Chondrocyte (in vitro differentiated cells): ENCODE data around the gene NTMT2. TPM values are rescaled to one million over a fixed set of nuclear protein-coding genes. Genes with fewer than 3 reads are reported as not detected.
"Not testable (repeated sequence)": the region's sequence is repeated elsewhere in the genome, so short reads cannot be mapped to it uniquely, and the experiment has no call there.

Source experiments
- DNase-seq: peaks from one replicate; pipeline ENCODE4 v3.0.0; 2021; ENCODE audit warnings: mixed read lengths, low spot score
- H3K27ac Mint-ChIP-seq: one replicate; pipeline ENCODE4 v1.8.0; 2021; ENCODE audit warnings: mild to moderate bottlenecking, moderate library complexity, mixed read lengths; ENCODE audit not compliant: unreplicated experiment
- H3K27me3 Mint-ChIP-seq: 2 replicates; pipeline ENCODE4 v1.8.0; 2021; ENCODE audit warnings: low read depth, mixed read lengths
- H3K36me3 Mint-ChIP-seq: 2 replicates; pipeline ENCODE4 v1.8.0; 2021; ENCODE audit warnings: low read depth, mixed read lengths
- H3K4me1 Mint-ChIP-seq: 2 replicates; pipeline ENCODE4 v1.8.0; 2021; ENCODE audit warnings: low read depth, mild to moderate bottlenecking, mixed read lengths
- H3K4me3 Mint-ChIP-seq: one replicate; pipeline ENCODE4 v1.8.0; 2021; ENCODE audit warnings: mild to moderate bottlenecking, moderate library complexity, mixed read lengths; ENCODE audit not compliant: unreplicated experiment
- H3K9me3 Mint-ChIP-seq: 2 replicates; pipeline ENCODE4 v1.8.0; 2021; ENCODE audit warnings: low read depth, mixed read lengths
- long read RNA-seq: library from polyadenylated mRNA; stranded (forward); transcript quantifications from one replicate; pipeline ENCODE4 v2.0.0, GENCODE V29; 2021
- total RNA-seq: library from RNA; stranded (reverse); gene quantifications from 3 replicates; pipeline ENCODE4 v1.2.1, GENCODE V29; 2021
- TF ChIP-seq, protein P1 (sequence below): fragments of 200-600 bp; sonication (generic); IDR thresholded peaks from 2 replicates; pipeline ENCODE4 v1.5.0; 2021; ENCODE audit warnings: antibody characterized with exemption, mild to moderate bottlenecking, moderate library complexity

NTMT2 gene
- not detected in 3 replicates for total RNA-seq
- long read RNA-seq, result 0 reads

DNA sequence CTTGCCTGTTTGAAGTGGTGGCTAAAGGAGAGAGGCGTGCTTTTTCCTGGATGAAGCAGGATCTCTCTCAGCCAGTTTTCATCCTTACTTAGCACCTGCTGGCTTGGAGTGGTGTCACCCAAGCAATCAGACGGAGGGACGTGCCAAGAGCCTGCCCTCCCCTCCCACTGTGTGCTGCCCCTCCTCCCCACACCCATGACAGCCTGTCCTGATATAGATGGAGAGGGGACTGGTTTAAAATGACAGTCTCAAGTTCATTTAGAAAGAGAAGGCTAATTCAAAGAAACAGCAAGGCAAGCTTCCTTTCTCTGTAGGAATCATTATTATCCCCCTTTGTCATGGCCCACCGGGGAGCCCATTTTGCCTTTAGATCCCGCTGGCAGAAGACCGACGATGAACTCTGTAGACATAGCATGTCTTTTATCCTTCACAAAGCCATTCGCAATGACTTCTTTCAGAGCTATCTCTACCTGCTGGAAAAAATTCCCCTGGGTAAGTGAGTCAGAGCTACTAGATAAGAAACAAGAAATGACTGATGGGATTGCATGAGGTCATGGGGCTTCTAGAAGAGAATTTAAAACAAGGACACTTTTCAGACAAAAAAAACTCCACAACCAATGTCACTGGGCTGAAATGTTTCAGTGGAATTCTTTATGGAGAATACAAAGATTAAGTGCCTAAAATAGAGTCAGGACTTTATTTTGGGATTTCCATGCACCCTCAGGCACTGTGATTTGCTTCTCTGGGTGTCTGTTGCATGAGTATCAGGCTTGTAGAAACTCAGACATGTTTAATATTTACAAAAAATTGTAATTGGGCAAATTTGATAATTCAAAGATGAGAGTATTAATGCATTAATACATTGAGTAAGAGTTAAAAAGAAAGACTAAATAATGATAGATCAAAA is at the start of gene NTMT2:
NTMT2 (plus strand) TSS at position 190 of the 907 bp plus-strand sequence; CDS start at position 339, 149 bp downstream.
- no peak for DNase-seq
- no peaks in the 10 kb centered on the region for H3K36me3 Mint-ChIP-seq
- H3K4me3 Mint-ChIP-seq, result no peak within 1 kb of the TSS
- H3K9me3 Mint-ChIP-seq, result peaks cover 10% of the 10 kb centered on the region
- no peak within 1 kb of the TSS for H3K27ac Mint-ChIP-seq
- TF ChIP-seq, protein P1, sequence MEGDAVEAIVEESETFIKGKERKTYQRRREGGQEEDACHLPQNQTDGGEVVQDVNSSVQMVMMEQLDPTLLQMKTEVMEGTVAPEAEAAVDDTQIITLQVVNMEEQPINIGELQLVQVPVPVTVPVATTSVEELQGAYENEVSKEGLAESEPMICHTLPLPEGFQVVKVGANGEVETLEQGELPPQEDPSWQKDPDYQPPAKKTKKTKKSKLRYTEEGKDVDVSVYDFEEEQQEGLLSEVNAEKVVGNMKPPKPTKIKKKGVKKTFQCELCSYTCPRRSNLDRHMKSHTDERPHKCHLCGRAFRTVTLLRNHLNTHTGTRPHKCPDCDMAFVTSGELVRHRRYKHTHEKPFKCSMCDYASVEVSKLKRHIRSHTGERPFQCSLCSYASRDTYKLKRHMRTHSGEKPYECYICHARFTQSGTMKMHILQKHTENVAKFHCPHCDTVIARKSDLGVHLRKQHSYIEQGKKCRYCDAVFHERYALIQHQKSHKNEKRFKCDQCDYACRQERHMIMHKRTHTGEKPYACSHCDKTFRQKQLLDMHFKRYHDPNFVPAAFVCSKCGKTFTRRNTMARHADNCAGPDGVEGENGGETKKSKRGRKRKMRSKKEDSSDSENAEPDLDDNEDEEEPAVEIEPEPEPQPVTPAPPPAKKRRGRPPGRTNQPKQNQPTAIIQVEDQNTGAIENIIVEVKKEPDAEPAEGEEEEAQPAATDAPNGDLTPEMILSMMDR, result no peak
- no peaks in the 10 kb centered on the region for H3K27me3 Mint-ChIP-seq
- H3K4me1 Mint-ChIP-seq, result peaks cover 17% of the 10 kb centered on the region

- H3K27me3 Mint-ChIP-seq, result no peaks in the 10 kb centered on the region
- H3K4me1 Mint-ChIP-seq, result peaks cover 5% of the 10 kb centered on the region
- peaks cover 7% of the 10 kb centered on the region for H3K9me3 Mint-ChIP-seq
- no peaks in the 10 kb centered on the region for H3K36me3 Mint-ChIP-seq
- no peak overlapping the region for H3K4me3 Mint-ChIP-seq
- H3K27ac Mint-ChIP-seq, result no peak overlapping the region
- TF ChIP-seq, protein P1, result no peak
- no peak for DNase-seq
Observed at GRCh38 chr1:170095976-170096748, 49.6 kb upstream of the NTMT2 start.

DNA sequence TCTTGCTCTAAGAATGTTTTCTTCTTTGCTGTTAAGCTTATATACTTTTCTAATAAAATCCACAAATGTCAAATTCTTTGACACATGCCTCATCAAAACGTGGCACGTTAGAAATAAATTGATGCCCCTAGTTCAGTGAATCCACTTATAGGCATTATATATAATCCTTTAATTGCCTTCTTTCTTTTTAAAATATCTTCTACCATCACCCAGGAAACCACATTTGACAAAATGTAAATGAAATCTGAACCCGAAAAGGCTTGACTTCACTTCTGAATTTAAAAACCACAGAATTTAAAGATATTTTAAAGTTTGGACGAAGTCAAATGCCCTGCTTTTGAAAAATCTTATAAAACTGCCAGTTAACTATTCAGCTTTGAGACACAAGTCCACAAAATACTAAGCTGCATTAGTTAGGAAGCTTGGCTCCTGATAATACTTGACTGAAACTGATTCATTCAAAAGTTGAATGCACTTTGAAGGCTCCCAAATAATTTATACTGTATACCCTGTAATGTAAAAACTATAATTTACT is 48.9 kb upstream of the NTMT2 start:
- Mint-ChIP-seq H3K4me1 (peaks cover 5% of the 10 kb centered on the region), H3K27ac (no peak overlapping the region), H3K9me3 (peaks cover 4% of the 10 kb centered on the region)

DNA sequence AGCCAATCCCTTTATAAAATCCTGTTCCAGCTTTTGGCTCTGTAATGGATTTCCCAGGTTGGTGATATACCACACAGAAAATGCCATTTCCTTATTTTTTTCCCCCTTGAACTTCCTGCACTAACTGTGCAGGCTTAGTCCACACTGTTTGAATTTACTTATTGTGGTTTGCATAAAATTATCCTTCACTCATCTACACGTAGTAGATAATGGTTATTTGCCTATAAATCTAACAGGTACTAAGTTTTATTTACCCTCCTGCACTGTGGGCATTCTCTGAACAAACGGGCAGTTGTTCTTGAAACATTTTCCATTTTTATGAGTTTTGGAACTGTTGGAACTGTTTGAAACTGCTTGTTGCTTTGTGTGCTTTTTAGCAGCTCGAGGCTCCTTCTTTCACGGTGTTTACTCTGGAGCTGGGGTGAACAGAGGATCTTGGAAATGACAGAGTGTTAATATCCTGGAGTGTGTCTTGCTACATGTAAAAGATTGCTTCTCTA is 48.3 kb upstream of the NTMT2 start:
- H3K36me3 Mint-ChIP-seq, result no peaks in the 10 kb centered on the region
- peaks cover 5% of the 10 kb centered on the region for H3K4me1 Mint-ChIP-seq
- no peaks in the 10 kb centered on the region for H3K27me3 Mint-ChIP-seq
- H3K9me3 Mint-ChIP-seq, result peaks cover 4% of the 10 kb centered on the region
- TF ChIP-seq, protein P1, result no peak
- H3K4me3 Mint-ChIP-seq, result no peak overlapping the region
- DNase-seq, result no peak
- no peak overlapping the region for H3K27ac Mint-ChIP-seq

More for the DNA sequence above, 48.9 kb upstream of the NTMT2 start:
- TF ChIP-seq, protein P1, result no peak
- no peaks in the 10 kb centered on the region for H3K27me3 Mint-ChIP-seq
- H3K36me3 Mint-ChIP-seq, result no peaks in the 10 kb centered on the region
- H3K4me3 Mint-ChIP-seq, result no peak overlapping the region
- DNase-seq, result no peak

DNA sequence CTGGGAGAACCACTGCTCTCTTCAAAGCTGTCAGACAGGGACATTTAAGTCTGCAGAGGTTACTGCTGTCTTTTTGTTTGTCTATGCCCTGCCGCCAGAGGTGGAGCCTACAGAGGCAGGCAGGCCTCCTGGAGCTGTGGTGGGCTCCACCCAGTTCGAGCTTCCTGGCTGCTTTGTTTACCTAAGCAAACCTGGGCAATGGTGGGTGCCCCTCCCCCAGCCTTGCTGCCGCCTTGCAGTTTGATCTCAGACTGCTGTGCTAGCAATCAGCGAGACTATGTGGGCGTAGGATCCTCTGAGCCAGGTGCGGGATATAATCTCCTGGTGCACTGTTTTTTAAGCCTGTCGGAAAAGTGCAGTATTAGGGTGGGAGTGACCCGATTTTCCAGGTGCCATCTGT is 32.6 kb upstream of the NTMT2 start:
- H3K9me3 Mint-ChIP-seq, result peaks cover 10% of the 10 kb centered on the region
- not testable (repeated sequence) for H3K27me3 Mint-ChIP-seq, H3K27ac Mint-ChIP-seq, DNase-seq, H3K4me1 Mint-ChIP-seq, H3K4me3 Mint-ChIP-seq, H3K36me3 Mint-ChIP-seq
